Jurkat, Clone E6-1 (cell line): ENCODE results near the gene CDH4.

Experiments
- DNase-seq: peaks from one replicate; pipeline ENCODE4 v3.0.0-alpha.2; 2011; ENCODE audit warnings: low read depth, low spot score
- H3K4me3 ChIP-seq: 2 replicates; pipeline ENCODE4 v1.5.1; 2011; ENCODE audit warnings: mild to moderate bottlenecking, low read length, control low read depth, moderate library complexity

The CDH4 gene

DNA sequence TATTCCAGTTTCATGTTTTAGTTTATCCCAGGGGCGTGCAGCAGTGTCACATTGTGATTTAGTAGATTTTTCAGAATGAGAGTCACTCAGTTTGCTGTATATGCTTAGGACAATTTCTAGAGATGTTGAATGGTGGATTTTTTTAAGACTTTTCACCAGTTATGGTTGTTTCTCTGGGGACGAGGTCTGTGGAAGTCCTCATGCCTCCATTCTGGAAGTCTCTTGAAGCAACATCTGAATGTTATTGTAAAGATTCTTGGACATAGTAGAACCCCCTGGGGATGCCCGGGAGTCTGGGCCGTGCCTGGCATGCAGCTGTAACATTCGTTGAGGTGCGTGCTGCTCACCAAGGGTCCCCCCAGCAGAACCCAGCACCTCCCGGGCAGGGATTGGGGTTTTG lies 341.5 kb downstream of the CDH4 start:
- H3K4me3 ChIP-seq: no peak overlapping the region
- DNase-seq: no peak

DNA sequence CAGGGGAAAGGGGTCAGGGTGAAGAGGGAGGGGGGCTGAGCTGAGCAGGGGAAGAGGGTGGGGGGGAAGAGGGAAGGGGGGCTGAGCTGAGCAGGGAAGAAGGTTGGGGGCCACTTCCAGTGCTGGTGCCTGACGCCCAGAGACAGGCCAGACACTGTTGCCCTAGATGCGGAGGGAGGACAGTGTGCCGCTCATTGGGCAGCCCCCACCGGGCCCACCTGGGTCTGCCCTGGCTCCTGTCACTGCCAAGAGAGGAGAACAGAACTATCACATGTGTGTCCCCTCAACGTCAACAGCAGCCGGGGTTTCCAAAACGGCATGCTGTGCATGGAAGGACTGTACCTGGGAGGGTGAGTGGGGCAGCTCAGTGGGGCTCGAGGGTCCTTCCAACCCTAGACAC lies 342.1 kb downstream of the CDH4 start:
- no peak for DNase-seq
- no peak overlapping the region for H3K4me3 ChIP-seq

DNA sequence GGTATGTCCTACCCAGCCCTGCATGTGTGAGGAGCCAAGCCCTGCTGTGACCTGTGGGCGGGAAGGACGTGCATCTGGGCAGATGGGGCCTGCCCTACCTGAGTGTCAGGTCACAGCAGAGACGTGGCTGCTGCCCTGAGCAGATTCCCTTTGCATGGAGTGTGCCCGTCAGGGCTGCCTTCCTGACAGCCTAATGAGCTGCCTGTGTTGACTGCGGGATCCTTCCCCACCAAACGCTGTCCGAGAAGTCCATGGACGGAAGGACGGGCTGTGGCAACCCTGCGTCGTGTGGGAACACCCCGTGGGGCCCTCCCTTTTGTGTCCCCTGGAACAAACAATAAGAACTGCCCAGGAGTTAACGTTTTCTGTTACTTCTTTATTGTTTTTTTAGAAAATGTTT lies 343.2 kb downstream of the CDH4 start:
- no peak overlapping the region for H3K4me3 ChIP-seq
- DNase-seq: no peak

DNA sequence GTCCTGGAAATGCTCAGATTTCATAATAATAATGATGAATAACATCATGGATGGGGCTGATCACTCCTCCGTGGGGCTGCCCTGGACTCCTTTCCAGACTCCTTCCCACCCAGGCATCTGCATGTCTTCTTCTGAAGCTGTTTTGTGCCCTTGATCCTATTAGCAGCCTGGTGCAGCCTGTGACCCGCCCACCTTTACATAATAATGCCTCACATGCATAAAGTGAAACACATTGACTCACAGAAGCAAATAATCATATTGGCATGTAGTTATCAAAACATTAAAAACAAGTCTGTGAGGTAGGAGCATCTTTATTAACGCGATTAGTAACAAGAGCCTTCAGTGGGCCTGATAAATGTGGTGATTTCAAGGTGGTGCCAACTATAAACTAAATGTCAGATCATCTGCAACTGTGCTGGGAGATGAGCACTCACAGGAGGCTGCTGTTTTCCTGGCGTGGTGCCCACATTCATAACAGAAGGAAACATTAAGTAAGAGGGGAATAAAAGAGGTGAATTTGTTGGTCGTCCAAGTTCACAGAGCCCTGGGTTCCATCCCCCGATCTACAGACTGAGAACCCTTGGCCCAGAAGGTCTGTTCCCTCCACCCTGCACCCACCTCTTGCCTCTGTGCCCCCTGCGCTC lies 344.7 kb downstream of the CDH4 start:
- no peak overlapping the region for H3K4me3 ChIP-seq
- no peak for DNase-seq

DNA sequence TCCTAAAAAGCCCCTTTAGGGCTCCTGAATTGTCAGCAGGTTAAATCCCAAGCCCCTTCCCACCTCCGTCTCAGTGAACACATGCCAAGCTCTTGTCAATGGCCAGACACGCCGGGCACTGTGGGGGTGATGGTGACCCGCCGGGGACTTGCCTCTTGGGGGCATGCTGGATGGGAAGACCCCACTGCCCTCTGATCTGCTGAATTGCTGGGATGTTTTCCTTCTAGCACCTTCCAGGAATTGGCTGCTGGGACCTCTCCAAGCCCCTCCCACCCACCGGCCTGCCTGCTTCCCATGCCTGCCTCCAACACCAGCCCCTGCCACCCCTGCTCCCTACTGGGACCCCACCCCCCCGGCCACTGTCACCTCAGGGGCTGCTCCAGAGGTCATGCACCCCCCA lies 345.9 kb downstream of the CDH4 start:
- DNase-seq: no peak
- no peak overlapping the region for H3K4me3 ChIP-seq

DNA sequence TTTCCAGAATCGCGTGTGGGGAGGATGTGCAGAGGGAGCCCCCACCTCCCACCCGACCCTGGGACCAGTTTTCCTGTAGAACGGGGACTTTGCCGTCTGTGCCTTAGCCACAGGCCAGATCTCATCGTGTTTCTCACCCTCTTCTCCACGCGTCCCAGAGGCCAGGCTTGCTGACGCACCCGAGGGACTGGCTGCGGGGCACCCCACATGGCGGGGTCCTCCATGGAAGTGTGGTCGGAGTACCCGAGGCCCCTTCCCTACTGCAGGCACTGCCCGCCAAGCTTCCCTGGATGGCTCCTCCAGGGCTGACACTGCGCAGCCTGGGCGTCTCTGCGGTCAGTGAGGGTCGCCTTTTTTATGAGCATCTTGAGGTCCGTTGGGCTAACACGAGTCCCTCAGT lies 346.5 kb downstream of the CDH4 start:
- H3K4me3 ChIP-seq: no peak overlapping the region
- DNase-seq: no peak

DNA sequence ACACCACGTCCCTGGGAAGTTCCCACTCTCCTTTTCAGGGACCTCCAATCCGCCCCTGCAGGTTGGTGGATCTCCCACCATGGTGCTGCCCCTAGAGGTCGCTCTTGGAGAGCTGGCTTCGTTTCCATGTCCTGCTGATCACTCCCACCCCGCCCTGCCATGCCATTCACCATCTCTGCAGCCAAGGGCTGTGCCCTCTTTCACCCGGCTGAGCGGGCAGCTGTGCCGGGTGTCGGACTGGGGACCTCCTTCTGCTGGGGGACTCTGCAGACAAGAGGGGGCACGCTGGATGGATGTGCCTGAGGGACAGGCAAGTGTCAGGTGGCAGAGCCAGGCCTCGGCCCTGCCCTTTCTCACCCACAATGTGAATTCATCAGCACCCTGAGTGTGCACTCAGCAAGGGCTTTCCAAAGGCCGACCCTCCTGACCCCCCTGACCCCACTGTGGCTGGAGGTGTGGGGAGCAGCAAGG lies 347.0 kb downstream of the CDH4 start:
- H3K4me3 ChIP-seq: no peak overlapping the region
- no peak for DNase-seq

DNA sequence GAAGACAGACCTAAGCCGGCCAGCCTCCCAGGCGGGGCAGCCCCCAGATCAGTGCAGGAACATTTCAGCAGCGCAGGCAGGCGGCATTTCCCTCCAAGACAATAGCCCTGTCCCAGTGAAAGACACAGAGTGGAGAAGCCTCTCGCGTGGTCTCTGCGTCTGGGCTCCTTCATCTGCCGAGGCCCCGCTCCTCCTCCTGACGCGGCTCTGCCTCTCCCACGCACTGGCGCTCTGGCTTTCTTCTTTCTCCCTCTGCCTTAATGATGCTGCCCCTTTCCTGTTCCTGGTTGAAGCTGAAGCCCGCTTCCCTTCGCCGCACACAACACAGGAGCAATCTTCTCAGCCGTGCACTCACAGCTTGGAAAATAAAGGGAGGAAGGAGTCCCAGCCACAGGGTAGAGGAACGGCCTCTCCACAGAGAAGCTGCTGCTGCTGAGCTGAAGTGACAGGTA lies 347.5 kb downstream of the CDH4 start:
- no peak overlapping the region for H3K4me3 ChIP-seq
- no peak for DNase-seq

DNA sequence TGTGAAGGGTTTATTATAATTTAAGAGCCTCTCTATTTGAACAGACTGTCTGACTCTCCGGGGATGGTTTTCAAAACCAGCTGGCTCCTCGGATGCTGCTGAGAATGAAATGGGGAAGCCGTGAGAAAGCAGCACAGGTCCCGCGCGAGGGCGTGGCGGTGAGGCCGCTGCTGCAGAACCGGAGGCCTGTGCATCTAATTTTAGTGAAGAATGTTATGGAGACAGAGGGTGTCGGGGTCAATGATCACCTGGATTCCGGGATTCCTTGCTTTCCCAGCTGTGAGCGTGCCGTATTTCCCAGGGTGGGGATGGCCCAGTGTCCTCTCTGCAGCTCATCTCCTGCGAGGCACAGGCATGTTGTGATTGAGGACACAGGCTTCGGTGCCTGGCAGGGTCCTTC lies 348.0 kb downstream of the CDH4 start:
- H3K4me3 ChIP-seq: no peak overlapping the region
- DNase-seq: no peak

DNA sequence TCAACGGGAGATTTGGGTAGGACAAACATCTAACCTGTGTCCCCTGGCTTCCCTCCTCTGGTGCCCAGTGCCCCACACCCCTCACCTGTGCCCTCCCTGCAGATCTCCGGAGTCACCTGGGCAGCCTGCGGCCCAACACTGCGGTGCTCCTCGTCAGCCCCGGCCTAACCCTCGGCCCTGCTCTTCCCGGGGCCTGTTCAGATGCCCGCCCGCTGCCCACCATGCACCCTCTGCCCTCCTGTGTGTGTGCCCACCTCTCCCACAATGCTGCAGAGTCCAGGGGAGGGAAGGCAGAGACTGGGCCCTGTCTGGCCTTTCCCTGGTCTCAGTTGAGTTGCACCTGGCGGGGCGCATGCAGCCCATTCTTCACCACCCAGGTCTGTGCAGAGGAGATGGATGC lies 349.3 kb downstream of the CDH4 start:
- no peak overlapping the region for H3K4me3 ChIP-seq
- no peak for DNase-seq

DNA sequence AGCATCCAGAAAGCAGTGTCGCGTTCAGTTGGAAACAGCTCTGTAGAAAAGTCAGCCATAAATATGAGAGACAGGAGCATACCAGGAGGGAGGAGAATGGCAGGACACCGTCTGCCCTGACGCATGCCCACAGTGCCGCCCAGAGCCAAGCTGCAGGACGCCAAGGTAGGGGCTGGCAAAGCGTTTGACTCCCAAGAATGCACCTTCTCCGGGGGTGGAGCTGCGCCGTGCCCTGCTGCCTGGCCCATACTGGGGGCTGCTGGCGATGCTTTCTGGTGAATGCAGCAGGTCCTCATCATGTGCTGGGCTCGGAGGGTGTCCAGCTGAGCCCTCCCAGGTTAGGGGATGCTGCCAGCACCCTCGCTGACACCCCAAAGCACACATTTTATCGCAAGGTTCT lies 349.8 kb downstream of the CDH4 start:
- DNase-seq: no peak

DNA sequence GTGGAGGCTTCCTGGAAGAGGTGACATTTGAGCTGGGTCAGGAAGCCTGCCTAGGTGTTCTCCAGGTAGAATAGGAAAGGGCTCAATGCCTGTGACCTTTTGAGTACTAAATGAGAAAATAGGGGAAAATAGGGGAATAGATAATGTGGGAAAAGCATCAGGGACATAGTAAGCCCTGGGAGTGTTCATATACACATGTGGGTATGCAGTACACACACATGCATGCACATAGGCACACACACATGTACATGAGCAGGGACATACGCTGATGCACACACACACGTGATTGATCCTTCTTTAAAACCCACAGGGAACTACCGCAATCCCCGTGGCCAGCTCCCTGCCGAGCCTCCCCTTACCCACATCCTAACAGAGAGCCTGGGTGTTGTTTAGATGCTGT lies 351.7 kb downstream of the CDH4 start:
- DNase-seq: no peak

More for the DNA sequence above, 349.8 kb downstream of the CDH4 start:
- H3K4me3 ChIP-seq: no peak overlapping the region

DNA sequence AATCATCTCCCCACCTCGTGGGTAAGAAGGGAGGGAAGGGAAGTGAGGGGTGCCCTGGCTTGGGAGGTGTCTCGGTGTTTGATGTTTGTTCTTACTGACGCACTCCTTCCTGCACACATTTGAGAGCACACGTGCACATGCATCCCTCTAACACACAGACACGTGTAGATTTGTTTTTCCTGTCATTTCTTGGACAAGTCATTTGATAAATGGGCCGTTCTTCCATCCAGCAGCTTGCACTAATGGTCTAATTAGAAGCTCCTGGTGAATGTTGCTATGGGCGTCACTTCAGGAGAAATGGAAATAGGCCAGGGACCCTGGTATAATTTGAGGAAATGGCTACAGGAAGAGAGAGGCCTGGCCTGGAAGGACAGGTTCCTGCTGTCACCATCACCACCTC lies 352.5 kb downstream of the CDH4 start:
- H3K4me3 ChIP-seq: no peak overlapping the region
- DNase-seq: no peak

More for the DNA sequence above, 351.7 kb downstream of the CDH4 start:
- no peak overlapping the region for H3K4me3 ChIP-seq

DNA sequence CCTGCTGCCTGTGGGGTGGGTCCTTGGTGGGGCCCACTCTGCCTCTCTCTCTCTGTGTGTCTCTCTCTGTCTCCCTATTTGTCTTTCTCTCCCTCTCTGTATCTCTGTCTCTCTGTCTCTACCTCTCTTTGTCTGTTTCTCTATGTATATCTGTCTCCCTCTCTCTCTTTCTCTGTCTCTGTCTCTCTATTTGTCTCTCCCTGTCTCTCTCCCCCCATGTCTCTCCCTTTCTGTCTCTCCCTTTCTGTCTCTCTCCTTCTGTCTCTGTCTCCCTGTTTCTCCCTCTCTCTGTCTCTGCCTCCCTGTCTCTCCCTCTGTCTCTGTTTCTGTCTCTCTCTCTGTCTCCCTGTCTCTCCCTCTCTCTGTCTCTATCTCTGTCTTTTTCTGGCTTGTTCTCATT lies 353.2 kb downstream of the CDH4 start:
- H3K4me3 ChIP-seq: no peak overlapping the region
- DNase-seq: no peak

DNA sequence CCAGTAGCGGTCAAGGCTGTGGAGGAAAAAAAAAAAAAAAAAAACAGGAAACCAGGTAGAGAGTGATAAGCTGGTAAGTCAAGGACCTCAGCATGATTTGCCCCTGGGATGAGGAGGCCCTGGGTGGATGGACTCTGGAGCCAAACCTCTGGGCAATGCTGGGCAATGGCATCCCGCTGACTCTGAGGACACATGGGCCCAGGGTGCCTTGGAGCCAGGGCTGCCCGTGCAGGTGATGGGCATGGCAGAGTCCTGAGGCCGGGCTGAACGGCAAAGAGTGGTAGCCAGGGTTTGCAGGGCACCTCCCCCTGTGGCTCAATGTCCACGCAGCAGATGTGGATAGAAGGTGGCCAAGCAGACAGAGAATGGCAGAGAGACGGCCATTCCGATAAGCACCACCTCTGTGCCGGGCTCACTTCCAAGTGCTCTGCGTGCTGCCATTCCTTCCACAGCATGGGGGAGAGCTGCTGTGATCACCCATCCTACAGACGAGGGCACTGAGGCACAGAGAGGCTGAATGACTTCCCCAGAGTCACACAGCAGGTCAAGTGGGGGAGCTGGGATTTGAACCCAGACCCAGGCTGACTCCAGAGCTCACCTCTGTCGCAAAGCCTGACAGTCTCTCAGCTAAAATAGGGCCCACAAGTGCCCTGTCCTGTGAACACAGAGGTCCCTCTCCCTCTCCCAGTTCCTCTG lies 353.9 kb downstream of the CDH4 start:
- H3K4me3 ChIP-seq: no peak overlapping the region
- no peak for DNase-seq

DNA sequence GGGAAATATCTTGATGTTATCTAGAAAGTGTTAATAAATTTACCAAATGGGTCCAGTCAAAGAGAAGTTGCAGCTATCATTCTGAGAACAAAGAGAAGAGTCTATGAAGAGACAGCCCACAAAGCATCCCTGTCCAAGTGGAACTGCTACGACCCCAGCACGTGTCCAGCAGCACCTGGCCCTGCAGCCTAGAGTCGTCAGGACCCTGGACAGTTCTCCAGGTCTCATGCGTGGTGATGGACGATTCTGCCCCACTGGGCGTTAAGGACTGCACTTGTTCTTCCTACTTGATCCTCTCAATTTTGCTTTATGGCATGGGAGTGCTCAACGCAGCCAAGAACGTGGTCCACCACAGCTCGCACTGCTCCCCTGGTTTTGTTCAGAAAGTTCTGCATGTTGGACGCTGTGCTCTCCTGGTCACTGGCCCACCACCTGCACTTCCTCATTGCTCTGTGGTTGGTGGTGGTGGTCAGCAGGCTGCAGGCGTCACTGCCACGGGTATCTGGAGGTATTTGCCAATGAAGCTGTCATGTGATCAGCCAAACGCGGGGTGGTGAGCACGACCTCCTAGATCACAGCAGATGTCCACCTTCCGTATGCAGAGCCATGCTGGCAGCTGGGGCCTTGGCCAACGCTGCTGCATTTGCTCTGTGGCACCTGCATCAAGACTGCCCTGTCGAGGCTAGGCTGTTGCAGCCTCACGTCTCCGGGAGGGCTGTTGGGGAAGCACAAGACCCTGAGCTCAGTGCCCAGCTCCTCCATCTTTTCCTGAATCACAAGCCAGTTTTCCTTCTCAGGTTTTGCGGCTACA lies 356.4 kb downstream of the CDH4 start:
- no peak overlapping the region for H3K4me3 ChIP-seq
- DNase-seq: no peak

DNA sequence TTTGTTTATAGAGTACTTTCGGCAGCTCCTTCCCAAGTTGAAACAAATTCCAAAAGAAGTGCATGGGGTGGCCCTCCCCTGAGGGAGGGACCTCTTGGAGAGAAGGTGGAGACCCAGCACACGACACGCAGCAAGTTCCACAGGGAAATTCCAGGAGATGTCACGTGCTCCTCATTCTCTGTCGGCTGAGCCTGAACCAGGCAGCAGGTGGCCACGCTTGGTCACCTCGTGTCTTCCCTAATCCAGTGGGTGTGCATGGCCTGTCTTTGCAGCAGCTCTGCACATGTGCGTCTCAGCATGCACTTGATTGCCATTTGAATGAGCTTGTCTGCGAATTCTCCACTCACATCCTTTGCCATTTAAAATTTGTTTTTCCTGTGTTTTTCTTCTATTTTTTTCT lies 357.4 kb downstream of the CDH4 start:
- DNase-seq: no peak
- H3K4me3 ChIP-seq: no peak overlapping the region

DNA sequence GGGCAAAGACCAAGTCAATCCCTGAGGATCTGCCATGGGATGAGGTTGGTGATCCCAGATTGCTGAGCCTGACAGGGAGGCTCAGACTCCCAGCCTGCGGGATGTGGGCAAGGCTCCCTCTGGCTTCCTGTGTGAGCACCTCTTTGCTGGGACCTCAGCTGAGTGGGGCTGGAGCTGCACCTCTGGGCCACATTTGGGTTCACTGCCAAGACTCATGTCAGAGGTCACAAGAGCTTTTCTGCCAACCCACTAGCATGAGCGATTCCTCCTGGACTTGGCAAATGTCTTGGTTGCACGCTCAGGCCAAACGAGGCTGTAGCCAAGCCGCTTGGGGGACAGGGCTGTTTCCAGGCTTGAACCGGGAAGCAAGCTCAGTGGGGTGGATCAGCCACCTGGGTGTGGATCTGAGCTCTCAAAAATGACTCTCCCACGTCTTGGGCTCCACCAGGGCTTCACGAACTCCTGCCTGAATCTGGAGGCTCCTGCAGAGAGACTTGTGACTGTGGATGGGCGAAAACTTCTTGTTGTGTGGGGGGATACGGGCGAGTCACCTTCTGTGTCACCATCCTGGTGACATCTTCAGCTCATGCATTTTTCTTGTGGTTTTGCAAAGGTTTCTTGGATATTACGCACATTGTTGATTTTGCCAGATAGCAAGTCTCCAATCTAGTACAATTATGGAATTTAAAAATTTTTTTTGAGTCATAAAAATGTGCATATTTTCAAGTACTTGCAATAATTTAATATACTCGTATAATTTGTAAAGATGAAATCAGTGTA lies 359.5 kb downstream of the CDH4 start:
- no peak overlapping the region for H3K4me3 ChIP-seq
- DNase-seq: no peak

DNA sequence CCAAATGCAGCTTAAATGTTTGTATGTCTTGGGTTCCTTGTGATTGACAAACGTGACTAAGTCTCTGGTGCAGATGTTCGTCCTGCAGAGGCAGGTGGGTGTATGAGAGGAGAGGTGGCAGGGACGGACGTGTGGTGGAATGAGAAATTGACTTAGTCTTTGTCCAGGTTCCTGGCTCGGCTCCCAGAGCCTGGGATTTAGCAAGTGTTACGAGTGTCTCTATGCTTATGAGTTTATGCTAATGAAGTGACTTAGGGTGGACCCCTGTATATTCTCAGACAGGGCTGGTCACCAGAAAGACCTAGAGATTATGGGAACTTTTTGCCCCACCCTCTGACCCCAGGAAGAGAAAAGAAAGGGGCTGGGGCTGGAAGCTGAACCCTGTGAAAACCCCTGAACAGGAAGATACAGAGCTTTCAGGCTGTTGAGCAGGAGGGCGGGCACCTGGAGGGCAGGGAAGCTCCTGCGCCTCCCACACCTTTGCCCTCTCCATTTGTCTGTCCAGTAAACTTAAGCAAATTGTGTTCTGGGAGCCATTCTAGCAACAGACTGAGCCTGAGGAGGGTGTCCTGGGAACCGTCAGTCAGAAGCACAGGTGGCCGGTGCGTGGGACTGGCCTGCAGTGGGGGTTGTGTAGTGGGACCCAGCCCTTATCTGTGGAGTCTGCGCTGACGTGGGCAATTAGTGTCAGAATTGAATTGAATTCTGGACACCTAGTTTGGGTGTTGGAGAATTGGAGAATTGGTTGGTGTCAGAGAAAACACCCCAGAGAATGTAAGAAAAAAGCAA lies 362.1 kb downstream of the CDH4 start:
- no peak overlapping the region for H3K4me3 ChIP-seq
- no peak for DNase-seq
